Measurements from ENCODE around the gene KRTAP4-16.
"Not testable (repeated sequence)": the region's sequence is repeated elsewhere in the genome, so short reads cannot be mapped to it uniquely, and the experiment has no call there.

The KRTAP4-16 gene

GRCh38 chr17:41058741-41059140, 43.3 kb downstream of the KRTAP4-16 start:
- DNase-seq (ENCODE audit: low read depth in 1 of 2, low spot score in 1 of 2) = no peak
- TF ChIP-seq JUND (IDR thresholded peaks at IDR 0.05; ENCODE audit: low read depth) = no peak
- in situ Hi-C loops (cut with HindIII; ENCODE audit: low pct_unique_long_range_greater_than_20kb, low sequenced_read_pairs) = no loop called here

GRCh38 chr17:41057547-41057946, 44.5 kb downstream of the KRTAP4-16 start:
- no peak for DNase-seq (ENCODE audit: low read depth in 1 of 2, low spot score in 1 of 2)
- TF ChIP-seq JUND (IDR thresholded peaks at IDR 0.05; ENCODE audit: low read depth) = no peak
- in situ Hi-C loops (cut with HindIII; ENCODE audit: low pct_unique_long_range_greater_than_20kb, low sequenced_read_pairs) = no loop called here

GRCh38 chr17:41055130-41055529, 46.9 kb downstream of the KRTAP4-16 start, which contains the start of gene KRTAP2-2:
Gene KRTAP2-2 (minus strand): TSS chr17:41055230. CDS start chr17:41055211, 19 bp downstream.
- in situ Hi-C loops (cut with HindIII; ENCODE audit: low pct_unique_long_range_greater_than_20kb, low sequenced_read_pairs) = not testable (repeated sequence)

GRCh38 chr17:41054556-41054955, 47.5 kb downstream of the KRTAP4-16 start:
- in situ Hi-C loops (cut with HindIII; ENCODE audit: low pct_unique_long_range_greater_than_20kb, low sequenced_read_pairs); DNase-seq (ENCODE audit: low read depth in 1 of 2, low spot score in 1 of 2): not testable (repeated sequence)

More at GRCh38 chr17:41055130-41055529, 46.9 kb downstream of the KRTAP4-16 start, which contains the start of gene KRTAP2-2:
- DNase-seq (ENCODE audit: low read depth in 1 of 2, low spot score in 1 of 2) = not testable (repeated sequence)

GRCh38 chr17:41054025-41054424, 48.0 kb downstream of the KRTAP4-16 start:
- DNase-seq (ENCODE audit: low read depth in 1 of 2, low spot score in 1 of 2) = no peak
- no peak for TF ChIP-seq JUND (IDR thresholded peaks at IDR 0.05; ENCODE audit: low read depth)
- in situ Hi-C loops (cut with HindIII; ENCODE audit: low pct_unique_long_range_greater_than_20kb, low sequenced_read_pairs) = no loop called here

GRCh38 chr17:41052566-41052965, 49.4 kb downstream of the KRTAP4-16 start:
- DNase-seq (ENCODE audit: low read depth in 1 of 2, low spot score in 1 of 2) = no peak
- in situ Hi-C loops (cut with HindIII; ENCODE audit: low pct_unique_long_range_greater_than_20kb, low sequenced_read_pairs) = no loop called here
- TF ChIP-seq JUND (IDR thresholded peaks at IDR 0.05; ENCODE audit: low read depth) = no peak

Data from T47D (cell line).